ENCODE data around the gene CADPS2.

Gene CADPS2

GRCh38 chr7:122770686-122771335 is 115.4 kb downstream of the CADPS2 start:
- no peaks in the 10 kb centered on the region for H3K4me1 ChIP-seq (ENCODE audit: control insufficient read depth, insufficient read depth, low read length, poor library complexity, severe bottlenecking)
- 80 to 97% methylated on average over 3 of the region's 4 CpGs for WGBS, 2 experiments (ENCODE audit: insufficient coverage in 2 of 2)

GRCh38 chr7:122768827-122769226 is 117.4 kb downstream of the CADPS2 start:
- WGBS, 2 experiments (ENCODE audit: insufficient coverage in 2 of 2), result 80% methylated on average over 1 of the region's 3 CpGs; no CpG with 5 or more reads in 1 of the 2 experiments

More at GRCh38 chr7:122770686-122771335, 115.4 kb downstream of the CADPS2 start:
- Histone ChIP-seq H3K4me3 (ENCODE audit: extremely low read depth, insufficient read depth, low read length, poor library complexity, severe bottlenecking) (no peak overlapping the region), H3K36me3 (ENCODE audit: control insufficient read depth, insufficient read depth, low read length) (no peaks in the 10 kb centered on the region), H3K27ac (ENCODE audit: low read depth, low read length, severe bottlenecking) (no peak overlapping the region), H3K9me3 (ENCODE audit: control insufficient read depth, low read length) (no peaks in the 10 kb centered on the region)

GRCh38 chr7:122767339-122767738 is 118.9 kb downstream of the CADPS2 start:
- Histone ChIP-seq H3K4me1 (ENCODE audit: control insufficient read depth, insufficient read depth, low read length, poor library complexity, severe bottlenecking) (peaks cover 5% of the 10 kb centered on the region), H3K9me3 (ENCODE audit: control insufficient read depth, low read length) (no peaks in the 10 kb centered on the region), H3K4me3 (ENCODE audit: extremely low read depth, insufficient read depth, low read length, poor library complexity, severe bottlenecking) (no peak overlapping the region), H3K27ac (ENCODE audit: low read depth, low read length, severe bottlenecking) (no peak overlapping the region), H3K36me3 (ENCODE audit: control insufficient read depth, insufficient read depth, low read length) (no peaks in the 10 kb centered on the region)
- 73% methylated on average over 2 of the region's 3 CpGs; no CpG with 5 or more reads in 1 of the 2 experiments for WGBS, 2 experiments (ENCODE audit: insufficient coverage in 2 of 2)

More at GRCh38 chr7:122768827-122769226, 117.4 kb downstream of the CADPS2 start:
- no peak overlapping the region for H3K27ac ChIP-seq (ENCODE audit: low read depth, low read length, severe bottlenecking)
- H3K36me3 ChIP-seq (ENCODE audit: control insufficient read depth, insufficient read depth, low read length), result no peaks in the 10 kb centered on the region
- peaks cover 5% of the 10 kb centered on the region for H3K4me1 ChIP-seq (ENCODE audit: control insufficient read depth, insufficient read depth, low read length, poor library complexity, severe bottlenecking)
- no peaks in the 10 kb centered on the region for H3K9me3 ChIP-seq (ENCODE audit: control insufficient read depth, low read length)
- H3K4me3 ChIP-seq (ENCODE audit: extremely low read depth, insufficient read depth, low read length, poor library complexity, severe bottlenecking), result no peak overlapping the region

- no CpG with 5 or more reads among the region's 1 CpG for WGBS, 2 experiments (ENCODE audit: insufficient coverage in 2 of 2)
- H3K27ac ChIP-seq (ENCODE audit: low read depth, low read length, severe bottlenecking), result no peak overlapping the region
- H3K4me1 ChIP-seq (ENCODE audit: control insufficient read depth, insufficient read depth, low read length, poor library complexity, severe bottlenecking), result peaks cover 5% of the 10 kb centered on the region
- no peaks in the 10 kb centered on the region for H3K36me3 ChIP-seq (ENCODE audit: control insufficient read depth, insufficient read depth, low read length)
- no peak overlapping the region for H3K4me3 ChIP-seq (ENCODE audit: extremely low read depth, insufficient read depth, low read length, poor library complexity, severe bottlenecking)
- no peaks in the 10 kb centered on the region for H3K9me3 ChIP-seq (ENCODE audit: control insufficient read depth, low read length)
These were observed 119.7 kb downstream of the CADPS2 start for GRCh38 chr7:122766593-122766992.

DNA sequence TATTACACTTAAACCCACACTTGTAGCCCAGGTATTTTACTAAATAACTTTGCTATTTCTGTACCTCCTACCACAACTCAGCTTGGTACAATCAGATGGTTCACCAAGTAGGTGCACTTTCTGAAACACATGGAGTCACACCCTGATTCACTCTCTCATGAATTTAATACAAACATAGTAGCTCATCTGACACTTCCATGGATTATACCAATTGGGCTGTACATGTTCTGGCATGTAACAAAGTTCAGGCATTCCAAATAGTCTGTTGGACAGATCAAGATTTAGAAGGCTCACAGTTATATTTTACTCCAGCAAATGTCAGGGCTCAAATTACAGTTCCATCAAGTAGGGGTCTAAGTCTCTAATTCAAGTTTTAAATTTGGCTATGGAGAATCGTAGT is 121.4 kb downstream of the CADPS2 start:
- Histone ChIP-seq H3K4me1 (ENCODE audit: control insufficient read depth, insufficient read depth, low read length, poor library complexity, severe bottlenecking) (peaks cover 5% of the 10 kb centered on the region), H3K4me3 (ENCODE audit: extremely low read depth, insufficient read depth, low read length, poor library complexity, severe bottlenecking) (no peak overlapping the region), H3K36me3 (ENCODE audit: control insufficient read depth, insufficient read depth, low read length) (no peaks in the 10 kb centered on the region), H3K27ac (ENCODE audit: low read depth, low read length, severe bottlenecking) (no peak overlapping the region), H3K9me3 (ENCODE audit: control insufficient read depth, low read length) (no peaks in the 10 kb centered on the region)
- no CpG with 5 or more reads among the region's 1 CpG for WGBS, 2 experiments (ENCODE audit: insufficient coverage in 2 of 2)

DNA sequence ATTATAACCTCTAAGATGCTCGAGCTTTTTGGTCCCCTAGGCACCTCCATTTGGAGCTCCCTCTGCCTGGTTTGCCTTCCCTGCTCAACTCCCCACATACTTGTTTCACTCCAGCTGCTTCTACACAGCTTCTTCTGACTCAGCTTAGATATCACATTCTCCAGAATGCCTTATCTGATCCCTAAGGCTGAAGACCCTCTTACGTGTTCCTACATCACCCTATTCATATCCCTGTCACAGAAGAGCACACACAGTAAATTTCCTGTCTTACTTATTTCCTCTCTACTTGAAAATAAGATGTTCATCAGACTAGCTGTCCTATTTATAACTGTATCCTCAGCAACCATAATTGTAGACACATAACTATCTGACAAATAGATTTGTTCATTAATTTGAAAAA is 122.2 kb downstream of the CADPS2 start:
- no peaks in the 10 kb centered on the region for H3K36me3 ChIP-seq (ENCODE audit: control insufficient read depth, insufficient read depth, low read length)
- H3K4me1 ChIP-seq (ENCODE audit: control insufficient read depth, insufficient read depth, low read length, poor library complexity, severe bottlenecking), result peaks cover 5% of the 10 kb centered on the region
- no peaks in the 10 kb centered on the region for H3K9me3 ChIP-seq (ENCODE audit: control insufficient read depth, low read length)
- H3K4me3 ChIP-seq (ENCODE audit: extremely low read depth, insufficient read depth, low read length, poor library complexity, severe bottlenecking), result no peak overlapping the region
- H3K27ac ChIP-seq (ENCODE audit: low read depth, low read length, severe bottlenecking), result no peak overlapping the region
- 65 to 81% methylated on average over 2 of the region's 2 CpGs for WGBS, 2 experiments (ENCODE audit: insufficient coverage in 2 of 2)

- Histone ChIP-seq H3K36me3 (ENCODE audit: control insufficient read depth, insufficient read depth, low read length) (no peaks in the 10 kb centered on the region), H3K4me3 (ENCODE audit: extremely low read depth, insufficient read depth, low read length, poor library complexity, severe bottlenecking) (no peak overlapping the region), H3K9me3 (ENCODE audit: control insufficient read depth, low read length) (no peaks in the 10 kb centered on the region), H3K27ac (ENCODE audit: low read depth, low read length, severe bottlenecking) (no peak overlapping the region), H3K4me1 (ENCODE audit: control insufficient read depth, insufficient read depth, low read length, poor library complexity, severe bottlenecking) (peaks cover 5% of the 10 kb centered on the region)
- no CpG with 5 or more reads among the region's 2 CpGs for WGBS, 2 experiments (ENCODE audit: insufficient coverage in 2 of 2)
These were observed 124.2 kb downstream of the CADPS2 start for GRCh38 chr7:122762071-122762470.

DNA sequence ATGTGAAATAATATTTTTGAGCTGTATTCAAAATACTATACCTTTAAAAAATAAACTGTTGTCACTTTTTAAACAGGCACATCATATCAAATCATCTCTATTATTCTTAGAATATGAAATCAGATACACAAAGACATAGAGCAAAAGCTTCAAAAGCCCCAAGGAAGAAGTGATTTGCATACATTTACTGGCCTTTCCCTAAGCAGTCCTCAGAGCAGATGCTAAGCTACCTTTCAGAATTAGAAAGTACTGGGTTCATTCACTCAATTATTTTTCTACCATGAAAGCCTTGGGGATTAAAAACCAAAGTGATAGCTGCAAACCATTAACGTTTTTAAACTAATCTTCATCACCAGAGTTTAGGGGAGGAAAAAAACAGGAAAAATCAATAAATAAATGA is 127.8 kb downstream of the CADPS2 start:
- no CpG with 5 or more reads among the region's 1 CpG for whole genome bisulfite sequencing, 2 experiments (ENCODE audit: insufficient coverage in 2 of 2)
- H3K36me3 ChIP-seq (ENCODE audit: control insufficient read depth, insufficient read depth, low read length), result no peaks in the 10 kb centered on the region
- H3K4me3 ChIP-seq (ENCODE audit: extremely low read depth, insufficient read depth, low read length, poor library complexity, severe bottlenecking), result no peak overlapping the region
- H3K9me3 ChIP-seq (ENCODE audit: control insufficient read depth, low read length), result no peaks in the 10 kb centered on the region
- no peaks in the 10 kb centered on the region for H3K4me1 ChIP-seq (ENCODE audit: control insufficient read depth, insufficient read depth, low read length, poor library complexity, severe bottlenecking)
- H3K27ac ChIP-seq (ENCODE audit: low read depth, low read length, severe bottlenecking), result no peak overlapping the region

GRCh38 chr7:122756860-122757259 is 129.4 kb downstream of the CADPS2 start:
- Histone ChIP-seq H3K27ac (ENCODE audit: low read depth, low read length, severe bottlenecking) (no peak overlapping the region), H3K4me3 (ENCODE audit: extremely low read depth, insufficient read depth, low read length, poor library complexity, severe bottlenecking) (no peak overlapping the region), H3K4me1 (ENCODE audit: control insufficient read depth, insufficient read depth, low read length, poor library complexity, severe bottlenecking) (no peaks in the 10 kb centered on the region), H3K9me3 (ENCODE audit: control insufficient read depth, low read length) (no peaks in the 10 kb centered on the region), H3K36me3 (ENCODE audit: control insufficient read depth, insufficient read depth, low read length) (no peaks in the 10 kb centered on the region)
- WGBS, 2 experiments (ENCODE audit: insufficient coverage in 2 of 2), result no CpG with 5 or more reads among the region's 1 CpG

GRCh38 chr7:122755696-122756095 is 130.6 kb downstream of the CADPS2 start:
- WGBS, 2 experiments (ENCODE audit: insufficient coverage in 2 of 2), result no CpG with 5 or more reads among the region's 2 CpGs
- Histone ChIP-seq H3K36me3 (ENCODE audit: control insufficient read depth, insufficient read depth, low read length) (no peaks in the 10 kb centered on the region), H3K4me3 (ENCODE audit: extremely low read depth, insufficient read depth, low read length, poor library complexity, severe bottlenecking) (no peak overlapping the region), H3K4me1 (ENCODE audit: control insufficient read depth, insufficient read depth, low read length, poor library complexity, severe bottlenecking) (no peaks in the 10 kb centered on the region), H3K9me3 (ENCODE audit: control insufficient read depth, low read length) (no peaks in the 10 kb centered on the region), H3K27ac (ENCODE audit: low read depth, low read length, severe bottlenecking) (no peak overlapping the region)

- WGBS, 2 experiments (ENCODE audit: insufficient coverage in 2 of 2), result 88 to 97% methylated on average over 3 of the region's 3 CpGs
These were observed 133.7 kb downstream of the CADPS2 start for GRCh38 chr7:122752583-122752982.

More at GRCh38 chr7:122752583-122752982, 133.7 kb downstream of the CADPS2 start:
- Histone ChIP-seq H3K27ac (ENCODE audit: low read depth, low read length, severe bottlenecking) (no peak overlapping the region), H3K4me1 (ENCODE audit: control insufficient read depth, insufficient read depth, low read length, poor library complexity, severe bottlenecking) (no peaks in the 10 kb centered on the region), H3K36me3 (ENCODE audit: control insufficient read depth, insufficient read depth, low read length) (no peaks in the 10 kb centered on the region), H3K9me3 (ENCODE audit: control insufficient read depth, low read length) (no peaks in the 10 kb centered on the region), H3K4me3 (ENCODE audit: extremely low read depth, insufficient read depth, low read length, poor library complexity, severe bottlenecking) (no peak overlapping the region)
